GM18508 (cell line): Measurements from ENCODE around the gene PPARA.

ENCODE experiments used
- ATAC-seq: cut with Tn5 transposase; IDR thresholded peaks from one replicate; pipeline ENCODE4 v1.9.1; 2021; ENCODE audit warnings: moderate number of reproducible peaks; ENCODE audit not compliant: insufficient read depth, unreplicated experiment

Gene PPARA

DNA sequence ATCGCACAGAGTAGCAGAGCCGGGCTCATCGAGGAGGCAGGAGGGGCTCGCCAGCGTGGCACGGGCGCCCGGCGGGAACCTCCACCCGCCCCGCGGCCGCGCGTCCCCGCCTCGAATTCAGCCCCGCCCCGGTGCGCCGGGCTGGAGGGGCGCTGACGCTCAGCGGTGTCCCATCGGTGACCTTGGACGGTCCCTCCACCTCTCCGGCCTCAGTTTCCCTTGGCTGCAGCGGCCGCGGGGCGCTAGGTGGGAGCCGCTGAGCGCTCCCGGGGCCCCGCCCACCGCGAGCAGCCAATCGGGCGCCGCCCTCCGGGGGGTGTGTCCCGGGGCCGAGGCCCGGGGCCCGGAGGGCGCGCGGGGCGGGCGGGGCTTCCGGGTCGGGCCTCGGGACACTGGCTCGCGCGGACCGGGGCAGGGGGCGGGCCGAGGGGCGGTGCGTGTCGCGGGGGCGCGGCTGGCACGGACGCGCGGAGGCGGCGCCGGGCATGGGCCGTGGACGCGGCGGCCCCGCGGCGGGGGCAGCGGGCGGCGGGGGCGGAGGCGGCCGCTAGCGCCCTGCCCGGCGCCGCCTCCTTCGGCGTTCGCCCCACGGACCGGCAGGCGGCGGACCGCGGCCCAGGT lies at the start of gene PPARA:
TSS of gene PPARA (plus strand) at position 493 of the 621 bp plus-strand sequence. CDS start 47,858 bp downstream, outside the sequence.
- no peak for ATAC-seq

DNA sequence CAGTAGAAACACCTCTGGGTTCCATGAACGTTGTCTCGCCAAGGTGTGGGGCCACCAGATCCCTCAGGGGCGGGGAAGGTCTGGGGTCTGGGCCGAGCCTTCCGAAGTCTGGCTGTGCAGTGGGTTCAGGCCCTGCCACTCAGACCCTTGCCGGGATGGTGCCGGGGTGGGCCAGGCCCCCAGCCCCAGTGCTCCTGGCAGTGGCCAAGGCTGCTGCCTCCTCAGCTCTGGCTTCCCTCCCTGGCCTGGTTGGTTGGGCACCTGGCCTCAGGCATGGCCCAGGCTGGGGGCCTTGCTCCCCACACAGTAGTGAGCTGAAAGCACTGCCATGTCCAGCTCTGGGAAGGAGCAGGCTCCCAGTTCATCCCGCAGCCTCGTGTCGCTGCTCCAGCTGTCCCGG lies 48.2 kb upstream of the PPARA start:
- no peak for ATAC-seq

DNA sequence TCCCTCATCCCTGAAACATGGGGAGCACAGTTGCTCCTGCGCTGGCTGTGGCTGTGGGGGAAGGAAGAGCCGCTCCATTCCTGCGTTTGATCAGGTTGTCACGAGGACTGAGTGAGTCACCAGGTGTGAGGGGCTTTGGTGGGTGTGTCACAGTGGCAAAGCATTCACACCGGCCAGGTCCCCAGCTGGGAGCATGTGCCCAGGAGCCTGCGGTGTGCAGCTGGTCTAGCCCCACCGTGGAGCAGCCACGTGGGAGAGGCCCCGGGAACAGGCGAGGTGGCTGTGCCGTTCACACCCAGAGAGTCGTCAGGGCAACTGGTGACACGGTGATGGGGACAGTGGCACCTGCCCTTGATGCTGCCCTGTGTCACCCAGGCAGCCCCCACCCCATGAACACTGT lies 47.6 kb upstream of the PPARA start:
- ATAC-seq = no peak

DNA sequence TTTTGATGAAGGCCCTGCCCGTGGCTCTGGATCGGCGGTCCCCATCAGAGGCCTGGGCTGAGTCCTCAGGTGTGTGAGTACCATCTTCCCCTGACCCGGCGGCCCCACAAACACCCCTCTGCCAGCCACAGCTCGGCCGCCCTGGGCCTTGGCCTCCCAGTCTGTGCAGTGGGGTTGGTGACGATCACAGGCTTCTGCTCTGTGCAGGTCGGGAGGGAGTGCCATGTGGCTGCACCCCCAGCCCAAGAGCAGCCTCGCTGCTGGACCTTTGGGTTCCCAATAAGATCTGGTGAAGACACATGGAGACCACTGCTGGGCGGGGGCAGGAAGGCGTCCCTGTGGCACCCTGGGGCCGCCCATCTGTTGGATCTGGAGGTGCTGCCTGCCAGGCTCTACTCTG lies 47.1 kb upstream of the PPARA start:
- no peak for ATAC-seq

DNA sequence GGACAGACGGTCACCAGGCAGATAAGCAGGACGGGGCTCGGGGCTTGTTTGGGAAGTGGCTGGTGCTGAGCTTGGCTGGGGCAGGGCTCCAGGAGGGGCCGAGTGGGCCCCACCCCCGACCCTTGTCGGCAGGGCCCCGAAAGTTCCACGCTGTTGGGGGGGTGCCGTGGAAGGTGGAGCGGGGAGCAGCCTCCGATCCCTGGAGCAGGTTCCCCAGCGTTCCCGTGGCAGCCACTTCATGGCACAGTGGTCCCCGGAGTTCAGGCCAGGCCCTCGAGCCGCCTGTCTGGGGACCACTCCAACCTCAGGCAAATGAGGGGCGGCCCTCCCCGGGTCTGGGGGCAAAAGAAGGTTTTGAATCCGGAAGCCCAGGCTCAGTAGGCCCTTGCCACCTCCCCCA lies 46.7 kb upstream of the PPARA start:
- no peak for ATAC-seq

DNA sequence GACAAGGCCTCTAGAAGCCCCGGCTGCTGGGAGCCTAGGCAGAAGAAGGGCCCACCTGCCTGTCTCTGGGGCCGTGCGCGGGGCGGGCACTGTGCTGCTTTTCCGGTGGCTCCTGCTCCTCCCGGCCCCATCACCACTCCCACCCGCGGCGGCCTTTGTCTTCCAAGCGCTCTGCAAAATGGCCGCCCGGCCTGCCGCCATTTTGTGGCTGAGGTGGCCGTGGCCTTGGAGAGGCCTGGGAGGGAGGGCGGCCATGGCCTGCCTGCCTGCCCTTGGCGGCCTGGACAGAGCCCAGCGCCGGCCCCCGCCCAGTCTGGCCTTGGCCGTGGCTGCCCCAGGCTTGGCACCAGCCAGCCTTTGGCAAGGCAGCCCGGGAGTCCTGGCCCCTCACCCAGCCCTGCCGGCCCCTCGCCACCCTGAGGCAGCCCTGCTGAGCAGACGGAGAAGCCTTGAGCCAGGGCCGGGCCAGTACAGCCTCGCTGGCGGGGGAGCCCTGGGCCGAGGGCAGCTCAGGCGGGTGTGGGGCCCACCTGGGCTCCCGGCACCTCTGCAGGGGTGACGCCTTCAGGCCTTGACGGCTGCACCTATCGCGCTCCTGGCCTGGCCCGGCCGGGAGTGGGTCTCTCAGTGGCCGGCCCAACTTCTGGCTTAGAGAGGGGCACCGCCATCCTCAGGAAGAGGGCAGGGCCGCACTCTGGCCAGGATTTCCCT lies 46.0 kb upstream of the PPARA start:
- no peak for ATAC-seq

DNA sequence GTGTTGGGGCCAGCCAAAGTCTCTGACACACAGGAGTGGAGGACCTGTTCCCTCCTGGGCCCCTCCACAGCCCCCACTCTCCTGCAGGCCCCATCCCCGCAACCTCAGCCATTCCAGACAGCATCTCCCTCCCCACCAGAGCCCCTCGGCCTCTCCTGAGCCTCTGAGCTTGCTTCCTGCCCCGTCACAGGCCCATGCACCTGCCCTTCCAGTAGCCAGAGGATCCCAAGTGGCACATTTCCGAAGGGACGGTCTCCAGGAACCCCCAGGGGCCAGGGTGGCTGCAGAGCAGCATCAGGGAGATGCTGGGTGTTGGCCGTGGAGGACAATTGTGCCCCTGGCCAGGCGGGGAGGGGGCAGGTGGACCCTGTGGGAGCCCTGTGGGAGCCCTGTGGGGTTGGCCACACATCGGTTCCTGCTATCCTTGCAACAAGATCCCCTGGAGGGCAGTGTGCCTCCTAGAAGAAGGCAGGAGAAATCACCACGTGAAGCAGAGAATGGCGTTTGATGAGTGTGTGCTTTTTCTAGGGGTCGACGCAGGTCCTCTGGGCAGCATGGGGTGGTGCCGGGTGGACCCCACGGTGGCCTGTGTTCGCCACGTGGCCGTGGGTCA lies 45.3 kb upstream of the PPARA start:
- ATAC-seq = no peak

DNA sequence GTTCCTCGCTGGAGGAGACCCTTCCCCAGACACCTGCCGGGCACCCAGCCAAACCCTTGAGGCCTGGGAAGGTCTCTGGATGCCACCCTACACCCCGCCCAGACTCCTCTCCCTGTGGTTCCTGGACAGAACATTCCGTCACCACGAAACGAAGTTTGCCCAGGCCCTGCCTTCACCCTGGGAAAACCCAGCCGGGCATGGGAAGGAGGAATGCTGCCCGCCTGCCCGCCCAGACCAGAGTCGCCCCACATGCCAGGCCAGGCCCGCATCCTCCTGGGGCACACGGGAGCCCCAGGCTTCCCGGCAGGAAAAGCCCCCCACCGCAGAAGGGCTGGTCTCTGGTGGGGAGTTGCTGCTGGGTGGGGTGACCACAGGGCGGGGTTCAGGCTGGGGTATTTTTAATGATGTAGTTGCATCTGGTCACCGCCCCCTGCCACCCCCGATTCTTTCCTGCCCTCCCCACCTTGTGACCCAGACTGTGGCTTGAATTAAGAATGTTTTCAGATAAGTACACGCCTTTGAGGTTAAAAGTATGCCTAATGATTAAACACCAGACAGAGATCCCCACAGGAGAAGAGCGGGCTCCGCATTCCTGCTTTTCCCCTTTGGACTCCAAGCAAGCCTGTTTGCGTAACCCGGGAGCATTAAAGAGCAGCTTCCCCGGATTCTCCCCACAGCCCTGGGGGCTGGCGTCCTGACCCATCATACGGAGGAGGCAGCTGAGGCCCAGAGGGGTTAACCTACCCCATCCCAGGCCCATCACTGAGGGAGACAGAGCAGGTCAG lies 44.6 kb upstream of the PPARA start:
- ATAC-seq = no peak

DNA sequence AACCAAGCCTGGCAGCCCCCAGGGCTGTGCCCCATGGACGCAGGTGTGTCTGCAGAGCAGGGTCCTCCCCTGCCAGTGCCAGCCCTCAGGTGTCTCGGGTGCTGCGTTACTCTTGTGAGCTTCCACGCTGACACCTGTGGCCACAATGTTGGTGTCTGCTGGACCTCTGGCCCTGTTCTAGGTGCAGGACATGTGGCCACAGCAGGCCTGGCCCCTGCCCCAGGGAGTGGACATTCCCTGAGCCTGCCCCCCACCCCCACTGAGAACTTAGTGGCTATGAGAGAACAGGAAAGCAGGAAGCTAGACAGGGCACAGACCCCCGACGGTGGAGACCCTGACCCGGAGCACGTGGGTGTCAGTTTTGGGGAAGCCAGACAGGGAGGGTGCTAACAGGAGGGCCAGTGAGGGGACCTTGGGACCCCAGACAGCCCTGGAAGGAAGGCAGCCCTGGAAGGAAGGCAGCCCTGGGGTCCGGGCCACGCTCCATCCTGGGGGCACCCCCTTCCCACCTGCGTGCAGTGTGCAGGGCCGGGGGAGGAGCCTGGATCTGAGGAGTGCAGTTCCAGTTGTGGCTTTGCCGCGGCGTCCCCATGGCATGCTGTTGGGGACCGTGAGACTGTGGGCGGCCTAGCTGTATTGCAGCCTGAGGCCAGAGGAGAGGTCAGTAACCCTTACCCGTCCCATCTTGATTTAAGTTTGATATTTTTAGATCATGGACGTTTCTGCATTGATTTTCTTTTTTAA lies 43.9 kb upstream of the PPARA start:
- ATAC-seq = no peak

DNA sequence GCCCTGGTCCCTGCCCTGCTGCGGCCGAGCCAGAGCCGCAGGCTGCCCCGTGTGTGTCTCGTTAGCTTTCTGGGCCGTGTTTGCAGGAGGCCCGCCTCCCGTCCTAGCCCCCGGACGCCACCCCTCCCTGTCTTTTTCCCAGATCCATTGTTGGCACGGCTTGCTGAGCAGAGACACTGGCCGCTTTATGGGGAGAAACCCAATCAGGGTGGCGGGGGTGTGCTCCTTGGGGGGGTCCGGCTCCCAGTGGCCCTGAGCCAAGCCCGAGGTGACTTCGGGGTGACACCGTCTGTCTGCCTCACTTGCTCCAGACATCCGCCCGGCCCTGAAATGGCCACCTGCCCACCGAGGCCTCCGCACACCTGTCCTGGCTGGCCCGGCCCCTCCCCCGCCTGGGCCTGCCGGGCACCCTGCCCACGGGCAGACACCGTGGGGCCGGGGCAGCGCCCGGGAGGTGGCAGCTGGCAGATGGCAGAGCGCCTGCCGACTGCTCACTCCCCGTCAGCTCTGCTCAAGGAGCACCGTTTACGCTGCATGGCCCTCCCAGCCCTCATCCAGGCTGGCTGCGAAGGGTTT lies 43.1 kb upstream of the PPARA start:
- ATAC-seq = no peak

DNA sequence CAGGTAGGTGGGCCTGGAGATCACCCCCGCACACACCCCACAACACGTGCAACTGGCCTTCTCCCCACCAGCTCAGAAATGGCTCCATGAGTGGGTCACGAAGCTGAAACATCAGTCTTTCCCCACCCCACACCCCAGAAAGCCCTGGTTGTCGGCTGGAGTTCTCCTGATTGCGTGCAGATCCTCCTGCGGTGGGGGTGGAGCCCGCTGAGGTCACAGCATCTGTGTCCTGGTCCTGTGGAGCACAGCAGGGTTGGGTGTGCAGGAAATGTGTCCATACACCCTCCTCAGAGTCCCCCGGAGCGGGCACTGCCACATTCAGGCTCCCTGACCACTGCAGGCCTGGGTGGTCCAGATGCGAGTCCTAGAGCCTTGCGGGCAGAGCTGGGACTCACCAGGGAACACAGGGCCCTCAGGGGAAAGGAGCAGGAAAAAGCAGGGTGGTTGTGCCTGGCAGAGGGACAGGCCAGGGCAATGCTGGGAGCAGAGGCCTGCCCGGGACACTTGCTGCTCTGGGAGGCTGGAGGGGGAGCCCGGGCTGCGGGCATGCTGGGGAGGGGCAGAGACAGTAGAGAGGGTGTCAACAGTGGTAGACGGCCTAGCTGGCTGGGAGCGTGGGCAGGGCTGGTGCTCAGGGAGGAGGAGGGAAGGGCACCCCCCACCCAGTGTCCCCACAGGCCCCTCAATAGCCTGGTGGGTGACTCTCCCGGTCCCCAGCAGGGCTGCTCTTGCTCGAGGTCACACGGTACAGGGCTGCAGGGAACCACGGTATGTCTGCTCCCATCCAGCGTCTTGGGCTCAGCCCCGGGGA lies 42.4 kb upstream of the PPARA start:
- ATAC-seq = no peak

DNA sequence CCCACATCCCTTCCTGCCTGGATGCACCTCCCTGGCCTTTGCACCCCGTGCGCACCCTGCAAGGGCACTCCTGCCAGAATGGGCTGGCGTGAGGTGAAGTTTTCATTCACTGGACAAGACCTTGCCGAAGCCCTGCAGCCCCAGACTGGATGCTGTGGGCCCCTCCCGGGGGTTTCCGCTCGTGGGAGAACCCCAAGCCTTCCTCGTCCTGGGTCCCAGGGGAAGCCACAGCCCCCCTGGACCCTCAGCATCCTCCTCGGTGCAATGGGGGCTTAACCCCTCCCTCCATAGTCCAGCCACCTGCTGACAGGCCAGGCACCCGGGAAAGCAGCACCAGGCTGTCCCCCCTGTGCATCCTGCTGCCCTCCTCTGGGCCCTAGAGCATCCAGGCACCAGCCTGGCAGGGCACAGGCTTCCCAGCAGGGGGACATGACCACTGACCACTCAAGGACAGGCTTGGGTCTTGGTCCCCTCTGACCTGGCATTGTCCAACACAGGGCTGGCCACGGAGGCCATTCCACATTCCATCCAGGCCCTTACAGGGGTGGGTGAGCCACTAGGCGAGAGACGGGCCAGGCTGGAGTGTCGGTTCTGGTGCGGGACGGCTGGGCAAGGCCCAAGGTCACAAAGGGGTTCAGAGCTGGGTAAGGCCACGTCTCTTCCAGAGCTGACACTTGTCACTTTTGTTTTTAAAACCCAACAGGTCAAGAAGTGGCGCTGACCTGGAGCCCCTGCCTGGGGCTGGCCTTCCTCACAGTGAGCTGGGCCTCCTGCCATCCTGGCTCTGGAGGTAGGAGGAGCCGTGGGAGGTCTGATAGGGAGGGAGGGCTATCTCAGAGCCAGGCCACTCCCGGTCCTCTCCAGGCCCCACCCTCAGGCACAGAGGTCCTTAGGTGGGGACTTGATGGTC lies 41.5 kb upstream of the PPARA start:
- ATAC-seq = no peak

DNA sequence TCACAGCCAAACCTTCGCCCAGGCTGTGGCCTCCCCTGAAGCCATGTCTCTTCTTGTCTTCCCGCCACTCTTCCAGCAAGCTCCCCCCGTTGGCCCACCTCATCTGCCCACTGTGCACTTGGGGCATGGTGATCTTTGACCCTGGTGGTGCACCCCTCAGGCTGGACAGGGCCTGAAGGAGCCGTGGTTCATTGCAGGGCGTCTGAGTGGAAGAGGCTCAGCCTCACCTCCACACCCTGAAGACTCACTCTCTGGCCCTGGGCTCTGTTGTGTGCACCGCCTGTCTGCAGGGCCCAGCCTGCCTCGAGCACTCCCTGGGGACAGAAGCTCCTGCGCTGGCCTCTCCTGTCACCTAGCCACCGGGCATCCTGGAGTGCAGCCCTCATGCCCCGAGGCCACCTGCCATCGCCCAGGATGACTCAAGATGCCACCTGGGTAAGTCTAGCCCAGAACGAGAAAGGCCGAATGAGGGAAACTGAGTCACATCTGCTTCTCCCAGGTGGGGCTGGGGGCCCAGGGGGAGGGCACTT lies 40.8 kb upstream of the PPARA start:
- no peak for ATAC-seq

DNA sequence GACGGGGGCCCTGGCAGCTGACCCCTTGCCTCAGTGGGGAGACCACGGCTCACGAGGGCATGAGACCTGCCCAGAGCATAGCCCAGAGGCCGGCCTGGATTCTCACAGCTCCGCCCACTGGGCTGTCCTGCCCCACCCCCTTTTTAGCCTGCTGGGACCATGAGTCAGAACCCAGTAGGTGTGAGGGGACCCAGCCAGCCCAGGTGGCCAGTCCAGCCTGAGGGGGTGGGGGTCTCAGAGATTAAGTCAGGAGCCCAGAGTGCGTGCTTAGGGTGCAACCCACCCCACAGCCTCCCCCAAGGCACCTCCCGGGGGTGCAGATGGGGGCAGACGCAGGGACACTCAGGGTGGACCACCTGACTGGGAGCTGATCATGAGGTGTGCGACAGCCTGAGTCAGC lies 40.1 kb upstream of the PPARA start:
- ATAC-seq = no peak

DNA sequence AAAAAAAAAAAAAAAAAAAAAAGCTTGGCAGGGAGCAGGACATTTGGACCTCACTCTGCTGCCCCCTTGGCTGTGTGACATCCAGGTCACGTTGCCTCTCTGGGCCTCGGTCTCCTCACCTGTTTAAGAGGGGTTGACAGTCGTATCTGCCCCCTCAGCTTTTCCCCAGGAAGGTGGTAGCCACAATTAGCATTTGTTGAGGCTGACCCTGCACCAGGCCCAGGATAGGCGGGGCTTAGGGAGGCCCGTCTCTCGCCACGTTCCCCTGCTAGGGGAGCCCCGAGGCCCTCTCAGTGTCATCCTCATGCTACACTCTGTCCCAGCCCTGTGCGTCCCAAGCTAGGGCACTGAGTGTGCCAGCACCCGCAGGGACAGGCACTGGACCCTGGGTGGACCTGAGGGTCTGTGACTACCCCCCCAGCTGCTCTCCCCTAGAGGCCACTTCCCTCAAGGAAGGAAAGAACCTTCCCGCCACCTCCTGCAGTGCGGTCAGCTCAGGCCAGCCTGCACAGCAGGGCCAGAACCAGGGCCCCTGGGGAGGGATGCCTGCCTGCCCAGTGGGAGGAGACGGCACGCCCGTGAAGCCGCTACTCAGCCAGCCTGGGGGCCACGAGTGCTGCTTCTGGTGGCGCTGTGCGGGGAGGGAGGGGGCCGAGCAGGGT lies 38.5 kb upstream of the PPARA start:
- no peak for ATAC-seq

DNA sequence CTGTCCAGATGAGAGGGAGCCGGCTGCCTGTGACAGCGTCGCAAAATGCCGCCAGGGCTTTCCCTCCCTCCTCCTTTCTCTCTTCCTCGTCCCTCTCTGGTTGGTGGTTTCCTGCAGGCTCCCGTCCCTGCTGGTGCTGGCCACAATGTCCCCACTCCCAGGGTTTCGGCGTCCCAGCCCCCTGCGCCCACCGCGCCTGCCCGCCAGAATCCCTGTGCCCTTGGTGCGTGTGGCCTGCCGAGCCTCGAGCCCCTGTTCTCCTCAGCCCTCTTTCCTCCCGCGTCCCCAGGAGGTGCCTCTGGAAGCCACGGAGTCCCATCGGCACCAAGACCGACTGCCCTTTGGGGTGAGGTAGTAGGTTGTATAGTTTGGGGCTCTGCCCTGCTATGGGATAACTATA lies 37.9 kb upstream of the PPARA start:
- no peak for ATAC-seq

DNA sequence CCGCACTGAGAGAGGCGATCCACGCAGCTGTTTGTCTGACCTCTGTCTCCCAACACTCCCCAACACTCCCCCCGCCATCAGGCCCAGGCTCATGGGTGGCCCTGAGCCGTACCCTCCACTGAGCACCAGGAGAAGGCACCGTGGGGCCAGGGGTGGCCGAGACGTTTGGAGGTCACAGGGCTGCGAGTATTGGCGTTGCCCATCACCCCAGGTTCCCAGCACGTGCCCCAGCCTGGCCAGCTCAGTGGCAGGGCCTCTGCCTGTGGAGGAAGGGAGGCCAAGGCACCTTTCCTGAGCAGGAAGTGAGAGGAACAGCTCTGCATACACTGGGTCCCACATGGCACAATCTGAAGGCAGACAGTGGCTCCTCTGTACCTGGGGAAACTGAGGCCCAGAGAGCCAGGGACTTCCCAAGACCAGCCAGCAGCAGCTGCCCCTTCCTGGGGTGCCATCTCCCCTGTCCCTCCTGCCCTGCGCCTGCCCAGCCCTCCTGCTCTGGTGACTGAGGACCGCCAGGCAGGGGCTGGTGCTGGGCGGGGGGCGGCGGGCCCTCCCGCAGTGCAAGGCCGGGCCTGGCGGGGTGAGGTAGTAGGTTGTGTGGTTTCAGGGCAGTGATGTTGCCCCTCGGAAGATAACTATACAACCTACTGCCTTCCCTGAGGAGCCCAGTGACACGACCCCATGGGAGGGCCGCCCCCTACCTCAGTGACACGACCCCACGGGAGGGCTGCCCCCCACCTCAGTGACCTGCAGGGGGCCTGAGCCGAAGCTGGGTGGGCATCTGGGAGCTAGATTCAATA lies 37.0 kb upstream of the PPARA start:
- no peak for ATAC-seq
